ENCODE results near the gene RPN1.

Gene RPN1

GRCh38 chr3:128648940-128649663, 1.5 kb downstream of the RPN1 start:
- no peak for DNase-seq

DNA sequence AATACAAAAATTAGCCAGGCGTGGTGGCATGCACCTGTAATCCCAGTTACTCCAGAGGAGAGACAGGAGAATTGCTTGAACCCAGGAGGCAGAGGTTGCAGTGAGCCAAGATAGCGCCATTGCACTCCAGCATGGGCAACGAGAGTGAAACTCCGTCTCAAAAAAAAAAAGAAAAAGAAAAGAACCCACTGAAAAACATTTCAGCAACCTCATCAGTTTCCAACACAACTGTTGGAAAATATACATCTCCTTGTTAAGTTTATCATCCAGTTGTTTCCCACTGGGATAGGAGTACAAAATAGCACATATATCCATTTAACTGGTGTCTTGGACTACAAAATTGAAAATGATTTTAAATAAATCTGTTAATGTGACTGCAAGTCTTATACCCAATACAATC, 2.2 kb downstream of the RPN1 start:
- DNase-seq = no peak

GRCh38 chr3:128647307-128647706, 3.3 kb downstream of the RPN1 start:
- DNase-seq = no peak

DNA sequence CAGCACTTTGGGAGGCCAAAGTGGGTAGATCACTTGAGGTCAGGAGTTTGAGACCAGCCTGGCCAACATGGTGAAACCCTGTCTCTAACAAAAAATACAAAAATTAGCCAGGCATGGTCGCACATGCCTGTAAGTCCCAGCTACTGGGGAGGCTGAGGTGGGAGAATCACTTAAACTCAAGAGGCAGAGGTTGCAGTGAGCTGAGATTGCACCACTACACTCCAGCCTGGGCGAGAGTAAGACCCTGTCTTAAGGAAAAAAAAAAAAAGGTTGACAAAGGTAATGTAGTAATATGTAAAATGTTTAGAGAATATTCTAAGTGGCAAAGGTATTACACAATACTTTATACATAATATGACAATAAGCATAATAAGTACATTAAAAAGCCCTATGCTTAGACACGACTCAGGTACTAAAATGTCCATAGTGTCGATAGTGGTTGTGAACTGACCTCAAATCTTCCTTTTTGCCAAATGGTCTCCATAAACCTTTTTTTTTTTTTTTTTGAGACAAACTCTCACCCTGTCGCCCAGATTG, 16.5 kb downstream of the RPN1 start:
- DNase-seq = no peak

DNA sequence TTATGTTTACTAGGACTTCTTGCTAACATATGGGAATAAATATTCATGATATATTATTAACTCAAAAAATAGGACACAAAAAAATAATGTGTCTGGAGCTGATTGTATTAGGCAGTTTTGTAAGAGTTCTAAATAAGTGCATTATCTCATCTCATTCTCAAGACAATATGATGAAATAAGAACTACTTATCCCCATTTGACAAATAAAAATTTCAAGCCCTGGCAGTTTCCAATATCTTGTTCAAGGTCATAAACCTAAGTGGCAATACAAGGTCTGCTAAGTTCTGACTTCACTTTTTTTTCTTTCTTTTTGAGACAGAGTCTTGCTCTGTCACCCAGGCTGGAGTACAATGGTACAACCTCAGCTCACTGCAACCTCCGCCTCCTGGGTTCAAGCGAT, 18.3 kb downstream of the RPN1 start:
- no peak for DNase-seq

DNA sequence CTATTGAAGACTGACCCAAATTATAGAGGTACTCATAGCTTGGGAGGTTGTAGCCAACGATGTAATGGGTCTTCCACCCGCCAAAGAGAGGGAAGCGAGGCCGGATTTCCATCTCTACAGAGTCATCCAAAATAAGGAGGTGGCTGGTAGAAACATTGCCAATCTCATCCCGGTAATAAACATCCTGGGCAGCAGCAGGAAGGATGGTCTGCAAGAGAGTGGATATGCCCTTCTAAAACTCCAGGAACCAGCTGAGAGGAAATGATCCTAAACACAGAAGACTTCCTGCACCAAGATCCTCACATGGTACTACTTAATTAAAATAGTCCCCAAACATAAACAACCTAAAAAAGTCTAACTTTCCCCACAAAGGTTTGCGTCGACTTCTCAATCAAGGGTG, 20.7 kb downstream of the RPN1 start:
- DNase-seq = no peak

DNA sequence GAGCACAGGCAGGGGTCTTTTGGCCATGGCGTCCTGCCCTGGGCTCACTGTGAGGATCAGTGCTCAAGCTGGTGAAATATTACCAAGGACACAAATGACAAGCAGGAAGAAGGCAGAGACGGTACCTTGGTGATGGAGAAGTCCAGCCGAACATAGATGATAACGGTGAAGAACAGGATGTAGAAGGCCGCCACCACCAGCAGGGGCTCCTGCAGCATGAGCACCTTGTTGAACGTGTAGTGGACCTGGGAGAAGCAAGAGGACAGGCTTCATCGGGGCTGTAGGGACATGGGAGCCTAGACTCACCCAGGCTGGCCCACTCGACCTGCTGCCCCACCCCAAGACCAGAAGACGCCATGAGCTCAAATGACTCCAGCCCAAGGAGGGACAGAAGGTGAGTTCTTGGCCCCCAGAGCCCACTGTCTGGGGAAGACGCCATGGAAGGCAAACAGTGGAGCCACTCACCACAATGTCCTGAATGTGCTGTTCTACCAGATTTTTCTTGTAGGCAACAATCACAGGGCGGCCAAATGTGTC, 25.1 kb downstream of the RPN1 start:
- no peak for DNase-seq

DNA sequence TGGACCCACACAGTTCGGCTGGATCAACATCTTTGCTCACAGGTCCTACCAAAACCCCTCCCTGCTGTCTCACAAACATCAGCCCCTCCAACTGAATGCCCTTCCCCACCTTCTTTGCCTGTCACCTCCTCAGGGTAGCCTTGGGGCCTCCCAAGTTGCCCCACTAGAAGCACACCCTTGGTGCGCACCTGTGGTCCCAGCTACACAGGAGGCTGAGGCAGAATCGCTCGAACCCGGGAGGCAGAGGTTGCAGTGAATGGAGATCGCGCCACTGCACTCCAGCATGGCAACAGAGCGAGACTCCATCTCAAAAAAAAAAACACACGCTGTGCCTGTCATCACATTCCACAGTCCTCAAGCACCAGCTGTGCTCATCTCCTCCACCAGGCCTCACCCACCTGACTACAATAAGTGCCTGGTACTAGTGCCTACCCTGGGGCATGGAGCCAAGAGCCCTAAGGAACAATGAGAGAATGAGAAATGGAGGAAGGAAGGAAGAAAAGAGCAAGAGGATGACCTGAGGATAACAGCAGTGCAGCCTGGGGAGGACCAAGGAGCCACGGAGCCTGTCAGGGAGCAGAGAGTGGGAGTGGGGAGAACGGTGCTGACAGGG, 26.0 kb downstream of the RPN1 start:
- DNase-seq = no peak

GRCh38 chr3:128623762-128624176, 26.8 kb downstream of the RPN1 start:
- DNase-seq = no peak

GRCh38 chr3:128621931-128622330, 28.7 kb downstream of the RPN1 start:
- no peak for DNase-seq

DNA sequence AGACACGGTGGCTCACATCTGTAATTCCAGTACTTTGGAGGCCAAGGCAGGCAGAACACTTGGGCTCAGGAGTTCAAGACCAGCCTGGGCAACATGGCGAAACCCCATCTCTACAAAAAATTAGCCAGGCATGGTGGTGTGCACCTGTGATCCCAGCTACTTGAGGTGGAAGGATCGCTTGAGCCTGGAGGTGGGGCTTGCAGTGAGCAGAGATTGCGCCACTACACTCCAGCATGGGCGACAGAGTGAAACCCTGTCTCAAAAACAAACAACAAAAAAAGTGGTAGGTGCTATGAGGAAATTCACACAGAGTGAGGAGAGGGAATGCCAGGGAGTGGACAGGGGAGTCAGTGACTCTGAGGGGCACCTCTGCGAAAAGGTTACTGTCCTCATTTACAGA, 29.4 kb downstream of the RPN1 start:
- DNase-seq = no peak

- DNase-seq = no peak
Observed at GRCh38 chr3:128620268-128620691, 30.3 kb downstream of the RPN1 start.

DNA sequence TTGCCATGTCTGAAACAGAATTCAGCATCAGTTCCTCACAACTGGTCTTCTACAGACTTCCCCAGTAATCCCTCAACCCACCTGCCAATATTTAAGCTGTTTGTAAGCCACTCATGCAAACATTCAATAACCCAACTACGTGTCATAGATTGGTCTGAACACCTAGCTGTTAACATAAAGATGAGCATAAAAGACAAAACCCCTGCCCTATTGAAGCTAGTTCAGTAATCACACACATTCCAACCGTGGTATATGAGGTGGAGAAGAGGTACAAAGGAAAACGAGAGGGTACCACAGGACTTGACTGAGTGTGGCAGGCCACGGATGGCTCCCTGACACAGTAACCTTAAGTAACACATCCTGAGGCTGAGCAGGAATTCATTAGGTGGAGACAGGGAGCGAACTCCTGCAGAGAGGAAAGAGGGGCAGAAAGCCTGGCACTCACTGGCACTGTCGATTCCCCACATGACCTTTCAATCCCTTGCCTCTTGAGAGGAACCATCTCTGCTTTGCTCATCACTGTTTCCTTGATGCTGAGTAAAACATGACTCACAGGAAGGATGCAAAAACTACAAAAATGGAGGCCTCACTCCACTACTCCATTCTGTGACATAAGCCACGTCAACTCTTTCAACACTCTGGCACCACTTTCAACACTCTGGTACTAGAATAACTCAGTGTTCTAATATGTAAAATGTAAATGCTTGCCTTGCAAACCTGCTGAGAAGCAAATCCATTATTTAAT, 31.3 kb downstream of the RPN1 start:
- no peak for DNase-seq

DNA sequence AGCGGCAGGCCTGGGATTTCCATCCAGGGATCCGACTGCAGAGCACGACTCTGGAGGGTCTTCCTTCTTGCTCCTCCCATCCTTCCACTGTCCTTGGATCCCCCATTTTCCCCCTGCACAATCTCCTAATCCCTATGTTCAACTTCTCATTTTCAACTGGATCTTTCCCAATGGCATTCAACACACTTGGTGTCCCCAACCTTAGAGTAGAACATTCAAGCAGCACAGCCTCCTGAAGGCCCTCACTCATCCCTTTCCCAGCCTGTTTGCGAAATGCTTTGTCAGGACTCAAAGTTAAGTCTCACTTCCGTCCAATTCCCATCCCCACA, 32.3 kb downstream of the RPN1 start:
- no peak for DNase-seq

DNA sequence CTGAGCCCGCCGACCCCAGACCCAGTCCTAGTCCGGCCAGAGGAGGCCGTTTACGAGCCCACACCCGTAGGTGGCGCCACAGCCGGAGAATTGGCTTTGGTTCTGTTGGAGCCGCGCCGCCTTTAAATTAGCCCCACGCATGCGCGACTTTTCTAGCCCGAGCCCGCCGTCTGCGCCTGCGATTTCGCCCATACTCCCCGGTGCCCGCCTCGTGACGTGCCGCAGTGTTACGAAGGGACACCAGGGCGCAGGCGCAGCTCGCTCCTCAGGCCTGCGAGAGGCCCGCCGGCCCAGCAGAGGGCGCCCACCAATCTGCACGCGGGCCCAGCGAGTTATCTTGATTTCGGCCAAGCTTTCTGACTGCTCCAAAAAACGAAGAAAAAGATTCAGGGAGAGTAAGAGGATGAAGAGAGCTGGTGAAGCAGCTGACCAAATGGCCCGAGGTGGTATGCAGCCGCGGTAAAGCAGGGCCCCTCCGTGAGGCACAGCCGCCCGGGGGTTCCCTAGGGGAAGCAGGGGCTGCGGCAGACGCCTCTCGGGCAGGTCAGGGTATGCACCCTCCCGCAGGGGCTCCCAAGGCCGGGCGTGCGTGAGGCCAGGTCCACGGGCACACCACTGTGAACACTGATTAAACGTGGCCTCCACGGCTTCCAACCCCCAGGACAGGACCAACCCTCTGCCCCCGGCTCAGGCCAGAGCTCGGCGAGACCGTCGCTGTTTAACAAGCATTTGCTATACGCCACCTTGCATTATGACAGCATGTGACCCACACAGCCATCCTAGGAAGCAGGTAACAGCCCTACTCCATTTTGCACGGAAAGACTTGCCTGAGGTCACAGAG, 32.8 kb downstream of the RPN1 start:
- peak; percentile 98 for DNase-seq

DNA sequence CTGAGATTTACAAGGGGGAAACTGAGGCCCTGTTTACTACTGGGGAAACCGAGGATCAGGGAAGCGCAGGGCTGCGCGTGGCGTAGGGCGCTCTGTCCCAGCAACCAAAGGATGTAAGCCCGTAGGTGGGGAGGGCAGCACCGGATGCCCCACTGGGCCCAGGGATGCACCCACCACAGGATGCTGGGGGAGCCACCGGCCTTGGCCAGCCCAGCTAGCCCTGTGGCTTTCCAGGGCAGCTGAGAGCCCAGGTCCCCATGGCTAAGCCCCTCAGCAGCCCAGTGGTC, 33.4 kb downstream of the RPN1 start:
- no peak for DNase-seq

- DNase-seq = no peak
Observed at GRCh38 chr3:128616516-128617269, 33.9 kb downstream of the RPN1 start.

- DNase-seq = no peak
Observed at GRCh38 chr3:128614076-128614475, 36.5 kb downstream of the RPN1 start.

- no peak for DNase-seq
Observed at GRCh38 chr3:128613083-128613829, 37.4 kb downstream of the RPN1 start.

DNA sequence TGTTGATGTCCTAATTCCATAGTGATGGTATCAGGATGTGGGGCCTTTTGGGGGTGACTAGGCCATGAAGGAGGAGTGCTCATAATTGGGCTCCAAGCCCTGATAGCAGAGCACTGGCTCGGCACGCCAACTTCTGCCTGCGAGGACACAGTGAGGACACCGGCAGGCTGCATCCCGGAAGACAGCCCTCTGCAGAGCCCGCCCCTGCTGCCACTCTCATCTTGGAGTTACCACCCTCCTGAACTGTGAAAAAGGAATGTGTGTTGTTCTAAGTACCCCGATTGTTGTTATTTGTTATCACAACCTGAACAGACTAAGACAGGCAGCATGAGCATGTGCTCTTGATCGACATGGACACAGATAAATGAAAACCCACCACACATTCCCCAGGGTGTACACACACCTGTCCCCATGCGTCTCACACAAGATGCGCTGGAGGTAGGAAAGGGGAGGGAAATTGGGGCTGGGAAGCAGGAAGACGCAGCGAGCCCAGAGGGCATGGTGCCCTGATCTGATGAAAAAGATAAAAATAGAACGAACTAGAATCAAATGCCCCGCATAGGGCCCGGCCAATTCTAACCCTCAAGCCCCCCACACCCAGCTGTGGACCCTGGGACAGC, 40.1 kb downstream of the RPN1 start:
- DNase-seq = no peak

DNA sequence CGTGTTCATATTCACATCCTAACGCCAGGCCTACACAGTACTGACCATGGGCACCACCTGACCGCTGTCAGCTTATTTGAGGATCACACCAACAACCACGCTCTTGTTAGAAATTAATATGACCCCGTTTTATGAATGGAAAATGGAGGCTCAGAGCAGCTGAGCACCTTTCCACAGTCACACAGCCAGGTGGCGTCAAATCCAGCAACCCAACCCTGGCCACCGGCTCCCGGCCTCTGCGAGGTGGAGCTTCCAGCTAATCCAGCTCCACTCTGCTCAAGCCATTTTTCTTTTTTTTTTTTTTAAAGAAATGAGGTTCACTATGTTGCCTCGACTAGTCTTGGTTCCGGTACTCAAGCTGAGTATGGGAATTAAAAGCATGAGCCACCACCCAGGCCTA, 41.3 kb downstream of the RPN1 start:
- no peak for DNase-seq
